GM19328 (cell line): ENCODE results near the gene RAD1.
"Not testable (repeated sequence)": the region's sequence is repeated elsewhere in the genome, so short reads cannot be mapped to it uniquely, and the experiment has no call there.

Experiments used
- ATAC-seq: cut with Tn5 transposase; IDR thresholded peaks from one replicate; pipeline ENCODE4 v1.9.1; 2021; ENCODE audit warnings: mild to moderate bottlenecking, moderate library complexity; ENCODE audit not compliant: unreplicated experiment

RAD1 gene

DNA sequence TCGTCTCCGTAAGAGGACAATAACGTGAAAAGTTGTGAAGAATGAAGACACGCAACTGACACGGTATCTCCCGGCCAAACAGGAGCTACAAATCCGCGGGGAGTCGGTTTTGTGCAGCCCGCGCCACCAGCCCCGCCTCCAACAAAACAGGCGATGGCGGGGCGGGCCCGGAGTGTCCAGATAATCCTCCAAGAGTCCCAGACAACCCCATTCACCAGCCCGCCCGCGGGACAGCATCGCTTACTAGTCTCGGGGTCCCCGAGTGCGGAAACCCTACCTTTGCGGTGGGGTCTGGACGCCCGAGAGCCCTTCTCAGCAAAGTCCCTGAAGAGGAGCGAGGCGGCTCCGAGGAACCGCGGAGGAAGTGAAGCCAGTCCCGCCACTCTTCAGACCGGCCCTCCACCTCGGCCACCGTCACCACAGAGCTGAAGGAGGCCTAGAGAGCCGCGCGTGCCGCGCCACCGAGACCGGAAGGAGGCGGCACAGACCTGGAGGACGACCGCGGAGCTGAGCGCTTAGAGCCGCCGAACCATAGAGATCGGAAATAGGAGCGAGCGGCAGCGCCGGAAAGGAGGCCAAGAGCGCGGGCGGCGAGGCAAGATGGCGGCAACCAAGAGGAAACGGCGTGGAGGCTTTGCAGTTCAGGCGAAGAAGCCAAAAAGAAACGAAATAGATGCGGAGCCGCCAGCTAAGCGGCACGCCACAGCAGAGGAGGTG, at the start of gene RAD1, which contains the start of gene BRIX1:
RAD1 (minus strand) TSS at position 366 of the 717 bp plus-strand sequence. CDS start 612 bp downstream, outside the sequence.
BRIX1 (plus strand) TSS at position 573 of the 717 bp plus-strand sequence; CDS start at position 601, 28 bp downstream.
- ATAC-seq, result peak; percentile 99

DNA sequence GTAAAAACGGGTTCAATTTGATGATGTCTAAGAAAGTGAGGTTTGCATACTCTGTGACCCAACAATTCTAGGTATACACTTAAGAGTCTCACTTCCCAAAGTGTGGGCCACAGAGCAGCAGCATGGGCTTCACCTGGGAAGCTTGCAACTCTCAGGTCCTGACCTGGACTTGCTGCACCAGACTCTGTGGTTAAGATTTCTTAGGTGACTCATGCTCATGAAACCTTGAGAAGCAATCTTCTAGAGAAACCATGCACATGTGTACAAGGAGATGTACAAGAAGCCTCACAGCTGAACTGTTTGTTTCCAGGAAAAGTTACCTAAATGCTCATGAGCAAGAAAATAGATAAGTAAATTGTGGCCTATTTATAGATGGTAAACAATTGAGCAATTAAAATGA, 44.0 kb upstream of the RAD1 start:
- ATAC-seq, result peak; percentile 86

DNA sequence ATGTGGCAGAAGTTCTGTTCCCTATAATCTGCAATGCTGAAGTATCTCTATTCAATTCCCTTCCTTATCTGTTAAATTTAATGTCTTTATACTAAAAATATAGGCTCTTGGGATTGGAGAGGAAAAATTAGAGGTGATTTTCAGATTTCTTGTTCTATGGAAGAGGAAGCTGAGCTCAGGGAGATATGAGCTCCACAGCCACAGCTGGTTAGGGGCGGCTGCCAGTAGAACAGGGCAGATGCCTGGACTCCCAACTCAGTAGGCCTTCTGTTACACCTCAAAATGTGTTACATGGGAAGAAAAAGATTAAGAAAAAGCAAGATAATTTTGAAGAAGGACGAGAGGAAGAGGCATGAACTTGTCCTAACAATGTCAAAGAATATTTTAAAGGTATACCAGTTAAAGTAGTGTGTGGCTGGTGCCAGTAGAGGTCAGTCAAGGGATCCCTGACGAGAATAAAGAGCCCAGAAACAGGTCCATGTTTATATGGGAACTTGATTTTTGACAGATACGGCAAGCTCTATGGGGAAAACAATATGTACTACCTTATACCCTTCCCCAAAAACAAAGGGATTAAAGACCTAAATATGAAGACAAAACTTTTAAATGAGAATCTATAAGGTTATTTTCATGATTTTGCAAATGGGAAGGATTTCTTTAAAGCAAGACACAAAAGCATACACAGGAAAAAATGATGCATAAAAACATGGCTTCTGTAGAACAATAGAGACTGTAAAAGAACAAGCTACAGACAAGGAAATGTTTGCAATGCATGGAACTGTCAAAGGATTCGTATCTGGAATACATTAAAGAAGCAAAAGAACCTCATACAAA, 42.8 kb upstream of the RAD1 start:
- no peak for ATAC-seq

GRCh38 chr5:34957321-34957720, 42.0 kb upstream of the RAD1 start:
- no peak for ATAC-seq

DNA sequence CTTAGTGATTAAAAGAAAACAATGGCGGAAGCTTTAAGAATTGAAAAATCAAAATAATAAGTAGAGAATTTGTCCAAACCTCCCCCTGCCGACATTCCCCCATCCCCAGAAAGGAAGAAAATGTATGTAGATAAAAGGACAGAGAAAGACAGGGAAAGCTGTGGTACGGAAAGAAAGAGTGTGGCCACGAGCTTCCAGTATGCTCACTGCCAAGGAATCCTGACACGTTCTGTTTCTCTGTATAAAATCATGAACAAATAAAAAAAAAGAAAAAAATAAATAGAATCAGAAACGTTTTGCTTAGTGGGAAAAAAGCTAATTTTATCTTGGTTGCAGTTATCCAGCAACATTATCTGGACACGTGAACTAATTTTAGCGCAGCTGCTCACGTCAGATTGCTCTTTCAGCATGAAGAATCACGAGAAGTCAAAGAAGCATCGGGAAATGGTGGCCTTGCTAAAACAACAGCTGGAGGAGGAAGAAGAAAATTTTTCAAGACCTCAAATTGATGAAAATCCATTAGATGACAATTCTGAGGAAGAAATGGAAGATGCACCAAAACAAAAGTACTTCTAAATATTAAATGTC, 29.2 kb upstream of the RAD1 start:
- ATAC-seq, result no peak

GRCh38 chr5:34944044-34944443, 28.7 kb upstream of the RAD1 start:
- ATAC-seq, result no peak

DNA sequence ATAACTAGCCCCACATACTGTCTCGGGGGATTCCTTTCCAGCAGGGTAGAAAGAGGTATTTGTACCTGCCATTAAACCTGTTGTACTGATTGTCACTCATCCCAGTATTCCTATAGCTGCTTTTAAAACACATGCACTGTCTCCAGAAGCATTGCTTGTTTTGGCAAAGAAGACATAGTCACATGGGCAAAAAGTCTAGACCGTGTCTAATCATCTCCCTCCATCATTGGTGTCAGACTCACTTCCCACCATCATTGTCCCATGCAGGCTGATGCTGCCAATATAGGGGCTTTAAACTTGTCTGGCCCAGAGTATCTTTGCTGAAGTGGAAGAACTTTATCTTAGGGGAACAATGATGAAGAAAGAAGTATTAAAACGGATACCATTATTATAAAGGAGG, 26.6 kb upstream of the RAD1 start:
- no peak for ATAC-seq

GRCh38 chr5:34932947-34933346, 17.6 kb upstream of the RAD1 start:
- ATAC-seq, result no peak

- ATAC-seq, result no peak
Observed at GRCh38 chr5:34930870-34931269, 15.6 kb upstream of the RAD1 start.

DNA sequence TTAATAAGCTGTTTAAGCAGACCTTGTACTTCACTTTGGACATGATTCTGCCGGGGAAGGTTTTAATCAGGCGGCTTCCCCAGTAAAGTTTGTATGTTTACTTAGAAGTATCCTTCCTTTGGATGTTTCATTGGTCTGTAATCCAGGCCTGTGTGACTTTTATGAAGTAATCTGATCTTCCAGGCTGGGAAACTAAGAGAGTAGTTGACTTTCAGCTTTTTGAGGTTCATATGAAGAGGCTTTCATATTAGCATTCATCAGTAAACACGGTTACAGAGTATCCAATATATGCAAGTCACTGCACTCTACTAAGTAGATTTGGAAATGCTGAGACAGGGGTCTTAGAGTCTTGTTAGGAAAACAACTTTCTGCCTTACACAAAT, 15.1 kb upstream of the RAD1 start:
- ATAC-seq, result no peak

DNA sequence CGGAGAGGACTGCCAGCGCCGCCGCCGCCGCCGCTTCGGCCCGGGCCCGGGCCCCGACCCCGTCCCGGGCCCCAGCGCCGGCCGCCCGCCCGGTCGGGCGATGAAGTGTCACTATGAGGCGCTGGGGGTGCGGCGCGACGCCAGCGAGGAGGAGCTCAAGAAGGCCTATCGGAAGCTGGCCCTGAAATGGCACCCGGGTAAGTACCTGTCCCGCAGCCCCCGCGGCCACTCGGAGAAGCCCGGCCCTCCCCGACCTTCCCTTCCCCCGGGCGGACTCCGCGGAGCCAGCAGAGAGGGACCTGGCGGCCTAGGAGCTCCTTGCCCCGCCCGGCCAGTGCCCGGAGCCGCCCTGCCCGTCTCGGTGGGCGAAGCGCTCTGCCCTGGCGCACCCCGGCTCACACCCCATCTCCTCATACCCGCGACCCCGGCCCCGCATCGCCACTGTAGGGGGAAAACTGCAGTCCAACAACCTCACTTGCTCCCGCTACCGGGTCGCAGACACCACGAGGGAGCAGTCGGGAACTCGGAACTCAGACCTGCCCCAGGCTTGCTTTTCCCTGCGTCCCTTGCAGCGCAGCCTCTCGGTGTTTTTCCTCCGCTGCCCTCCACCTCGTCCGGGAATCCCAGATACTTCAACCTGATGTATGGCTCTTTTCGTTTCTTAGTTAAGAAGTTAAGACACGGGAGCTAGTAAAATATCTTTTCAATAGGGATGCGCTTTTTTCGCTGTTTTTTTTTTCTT, 14.6 kb upstream of the RAD1 start:
- peak; percentile 71 for ATAC-seq

DNA sequence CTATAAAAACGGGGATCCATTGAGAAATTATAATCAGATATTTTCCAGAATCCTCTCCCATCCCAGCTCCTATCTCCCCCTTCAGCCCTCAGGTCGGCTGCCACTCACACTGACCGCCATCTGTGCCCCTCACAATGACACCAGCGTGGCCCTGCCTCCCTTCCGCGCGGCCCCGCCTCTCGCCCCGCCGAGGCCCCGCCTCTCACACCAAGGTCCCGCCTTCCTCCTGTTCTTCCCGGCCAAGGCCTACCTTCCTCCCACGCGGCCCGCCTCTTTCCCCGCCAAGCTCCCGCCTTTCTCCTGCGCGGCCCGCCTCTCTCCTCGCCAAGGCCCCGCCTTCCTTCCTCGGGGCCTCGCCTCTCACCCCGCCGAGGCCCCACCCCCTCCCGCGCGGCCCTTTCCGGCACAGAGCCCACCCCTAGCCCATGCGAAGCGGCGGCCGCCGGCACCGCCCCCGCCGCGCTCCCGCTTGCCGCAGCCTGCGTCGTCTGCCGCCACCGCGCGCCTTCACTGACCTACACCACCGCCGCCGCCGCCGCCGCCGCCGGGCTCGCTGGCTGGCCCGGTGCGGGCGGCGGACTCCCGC, 13.9 kb upstream of the RAD1 start, which contains the start of gene DNAJC21:
DNAJC21 (plus strand) TSS at position 426 of the 586 bp plus-strand sequence. CDS start 261 bp downstream, outside the sequence.
- ATAC-seq, result peak; percentile 87

DNA sequence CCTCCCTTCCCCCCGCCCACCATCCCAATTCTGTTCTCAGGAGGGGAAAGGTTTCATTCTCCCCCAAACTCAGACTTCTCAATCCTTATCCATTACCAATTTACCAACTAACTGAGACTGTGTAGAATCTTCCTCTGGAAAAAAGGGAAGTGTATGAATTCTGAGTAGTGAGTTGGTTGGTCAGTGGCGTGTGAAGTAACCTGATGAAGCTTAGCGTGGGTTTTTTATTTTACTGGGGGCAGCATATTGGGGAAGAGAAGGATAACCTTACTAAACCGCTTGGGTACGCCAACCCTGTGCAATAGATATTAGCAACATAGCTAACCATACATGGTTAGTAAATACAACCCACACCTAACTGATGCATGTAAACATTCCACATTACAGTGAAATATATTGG, 13.0 kb upstream of the RAD1 start:
- no peak for ATAC-seq

DNA sequence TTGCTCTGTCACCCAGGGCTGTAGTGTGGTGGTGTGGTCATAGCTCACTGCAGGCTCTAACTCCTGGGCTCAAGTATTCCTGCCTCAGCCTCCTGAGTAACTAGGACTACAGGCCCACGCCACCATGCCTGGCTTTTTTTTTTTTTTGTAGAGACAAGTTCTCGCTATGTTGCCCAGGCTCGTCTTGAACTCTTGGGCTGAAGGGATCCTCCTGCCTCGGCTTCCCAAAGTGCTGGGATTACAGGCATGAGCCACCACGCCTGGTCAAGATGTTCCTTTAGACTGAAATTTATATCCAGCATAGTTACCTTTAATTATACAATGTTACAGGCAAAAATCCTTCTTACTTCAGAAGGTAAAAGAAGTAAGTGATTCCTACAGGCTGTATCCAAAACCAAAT, 12.5 kb upstream of the RAD1 start:
- ATAC-seq, result no peak

DNA sequence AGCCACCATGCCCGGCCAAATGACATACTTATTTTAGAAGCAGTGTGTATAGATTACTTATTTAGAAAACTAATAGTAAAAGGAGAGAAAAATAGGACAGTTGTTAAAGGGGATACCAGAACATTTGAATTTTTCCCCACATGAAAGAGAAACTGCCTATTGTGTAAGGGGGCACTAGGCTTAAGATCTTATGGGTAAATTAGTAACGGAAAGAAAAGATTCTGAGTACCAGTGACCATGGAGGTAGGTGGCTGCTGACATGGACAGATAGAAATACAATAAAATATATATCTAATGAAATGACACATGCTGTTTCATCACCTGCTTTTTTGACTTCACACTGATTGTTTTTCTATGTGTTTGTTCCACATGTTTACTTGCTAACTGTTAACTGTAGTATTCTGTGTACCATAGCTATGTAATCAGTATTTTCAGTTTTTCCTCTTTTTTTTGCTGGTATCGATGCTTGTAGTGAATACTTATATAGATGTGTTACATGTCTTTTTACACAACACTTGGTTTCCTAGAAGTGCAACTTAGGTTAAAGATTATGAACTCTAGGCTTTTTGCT, 11.1 kb upstream of the RAD1 start:
- no peak for ATAC-seq

DNA sequence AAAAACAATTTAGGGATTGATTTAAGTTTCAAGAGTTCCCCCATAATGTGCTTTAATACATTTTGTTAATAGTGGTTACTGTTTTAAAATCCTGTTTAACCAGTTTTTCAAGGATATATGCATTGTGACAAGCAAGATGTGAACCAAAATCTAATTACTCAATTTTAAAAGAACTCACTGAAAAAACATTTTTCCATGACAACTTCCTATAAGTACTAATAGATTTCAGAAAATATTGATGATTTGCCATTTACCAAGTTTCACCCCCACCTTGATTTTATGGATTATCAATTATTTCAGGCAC, 9.1 kb upstream of the RAD1 start:
- ATAC-seq, result no peak

DNA sequence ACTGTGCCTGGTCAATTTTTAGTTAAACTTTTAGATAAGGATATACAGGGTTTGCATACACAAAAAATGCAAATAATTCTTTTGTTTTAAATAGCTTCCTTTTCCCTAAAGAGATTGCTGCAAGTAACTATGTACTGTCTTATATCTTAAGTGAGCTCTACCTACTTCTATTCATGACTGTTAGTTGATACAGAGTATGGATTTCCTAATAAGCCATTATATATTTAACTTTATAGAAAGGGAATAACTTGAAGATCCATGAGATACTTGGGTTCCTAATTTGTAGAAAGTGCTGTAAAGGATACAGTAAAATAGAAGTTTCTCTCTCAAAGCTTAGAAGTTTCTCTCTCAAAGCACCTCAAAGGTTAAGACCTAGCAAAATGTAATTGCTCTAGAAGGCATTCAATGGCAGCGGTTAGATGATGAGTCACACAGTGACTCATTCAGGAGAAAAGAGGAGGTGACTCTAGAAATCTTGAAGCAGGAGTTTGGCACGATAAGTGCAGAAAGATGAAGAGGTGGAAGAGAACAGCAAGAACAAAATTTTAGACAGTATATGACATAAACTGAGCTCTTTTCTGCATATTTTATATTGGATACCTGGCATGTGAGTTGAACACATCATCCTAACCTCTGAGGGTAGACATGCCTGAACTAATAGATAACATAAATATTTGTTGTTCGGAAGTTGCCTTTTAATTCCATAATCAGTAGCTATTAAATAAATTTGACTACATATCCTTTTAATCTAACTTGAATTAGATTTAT, 8.6 kb upstream of the RAD1 start:
- ATAC-seq, result no peak

- ATAC-seq, result not testable (repeated sequence)
Observed at GRCh38 chr5:34923256-34923655, 8.0 kb upstream of the RAD1 start.

GRCh38 chr5:34919077-34919476, 3.8 kb upstream of the RAD1 start:
- no peak for ATAC-seq

DNA sequence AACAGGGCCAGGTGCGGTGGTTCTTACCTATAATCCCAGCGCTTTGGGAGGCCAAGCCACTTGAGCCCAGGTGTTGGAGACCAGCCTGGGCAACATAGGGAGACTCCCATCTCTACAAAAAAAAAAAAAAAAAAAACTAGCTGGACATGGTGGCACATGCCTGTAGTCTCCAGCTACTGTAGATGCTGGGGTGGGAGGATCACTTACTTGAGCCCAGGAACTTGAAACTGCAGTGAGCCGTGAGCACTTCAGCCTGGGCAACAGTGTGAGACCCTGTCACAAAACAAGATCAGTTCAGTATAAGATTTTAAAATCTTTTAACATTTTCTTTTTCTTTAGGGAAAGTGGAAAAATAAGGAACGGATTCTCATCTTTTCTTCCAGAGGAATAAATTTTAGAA, 2.7 kb upstream of the RAD1 start:
- no peak for ATAC-seq
